Left renal pelvis (tissue), 4 donors: ENCODE results near the gene CDKN1A. TPM values are rescaled to one million over a fixed set of nuclear protein-coding genes. Genes with fewer than 3 reads are reported as not detected.

Experiments used
- DNase-seq, 4 donors: peaks; one replicate each; pipeline ENCODE4 v3.0.0-alpha.2; 2013; ENCODE audit warnings: low read depth in 4 of 4, low spot score in 3 of 4
- polyA plus RNA-seq, 4 donors: library from polyadenylated mRNA; unstranded; fragments of 120-200 nt; gene quantifications; one replicate each; pipeline ENCODE4 v1.2.1, GENCODE V29; 2013; ENCODE audit not compliant: insufficient read length in 4 of 4

Gene CDKN1A
- polyA plus RNA-seq, 4 donors, result 9.2 to 26.4 (median 16.3) TPM

DNA sequence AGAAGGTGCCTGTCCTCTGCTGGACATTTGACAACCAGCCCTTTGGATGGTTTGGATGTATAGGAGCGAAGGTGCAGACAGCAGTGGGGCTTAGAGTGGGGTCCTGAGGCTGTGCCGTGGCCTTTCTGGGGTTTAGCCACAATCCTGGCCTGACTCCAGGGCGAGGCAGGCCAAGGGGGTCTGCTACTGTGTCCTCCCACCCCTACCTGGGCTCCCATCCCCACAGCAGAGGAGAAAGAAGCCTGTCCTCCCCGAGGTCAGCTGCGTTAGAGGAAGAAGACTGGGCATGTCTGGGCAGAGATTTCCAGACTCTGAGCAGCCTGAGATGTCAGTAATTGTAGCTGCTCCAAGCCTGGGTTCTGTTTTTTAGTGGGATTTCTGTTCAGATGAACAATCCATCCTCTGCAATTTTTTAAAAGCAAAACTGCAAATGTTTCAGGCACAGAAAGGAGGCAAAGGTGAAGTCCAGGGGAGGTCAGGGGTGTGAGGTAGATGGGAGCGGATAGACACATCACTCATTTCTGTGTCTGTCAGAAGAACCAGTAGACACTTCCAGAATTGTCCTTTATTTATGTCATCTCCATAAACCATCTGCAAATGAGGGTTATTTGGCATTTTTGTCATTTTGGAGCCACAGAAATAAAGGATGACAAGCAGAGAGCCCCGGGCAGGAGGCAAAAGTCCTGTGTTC lies 1.3 kb upstream of the CDKN1A start:
- no peak for DNase-seq

DNA sequence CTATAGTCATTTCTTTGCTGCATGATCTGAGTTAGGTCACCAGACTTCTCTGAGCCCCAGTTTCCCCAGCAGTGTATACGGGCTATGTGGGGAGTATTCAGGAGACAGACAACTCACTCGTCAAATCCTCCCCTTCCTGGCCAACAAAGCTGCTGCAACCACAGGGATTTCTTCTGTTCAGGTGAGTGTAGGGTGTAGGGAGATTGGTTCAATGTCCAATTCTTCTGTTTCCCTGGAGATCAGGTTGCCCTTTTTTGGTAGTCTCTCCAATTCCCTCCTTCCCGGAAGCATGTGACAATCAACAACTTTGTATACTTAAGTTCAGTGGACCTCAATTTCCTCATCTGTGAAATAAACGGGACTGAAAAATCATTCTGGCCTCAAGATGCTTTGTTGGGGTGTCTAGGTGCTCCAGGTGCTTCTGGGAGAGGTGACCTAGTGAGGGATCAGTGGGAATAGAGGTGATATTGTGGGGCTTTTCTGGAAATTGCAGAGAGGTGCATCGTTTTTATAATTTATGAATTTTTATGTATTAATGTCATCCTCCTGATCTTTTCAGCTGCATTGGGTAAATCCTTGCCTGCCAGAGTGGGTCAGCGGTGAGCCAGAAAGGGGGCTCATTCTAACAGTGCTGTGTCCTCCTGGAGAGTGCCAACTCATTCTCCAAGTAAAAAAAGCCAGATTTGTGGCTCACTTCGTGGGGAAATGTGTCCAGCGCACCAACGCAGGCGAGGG lies 594 bp upstream of the CDKN1A start:
- no peak for DNase-seq

DNA sequence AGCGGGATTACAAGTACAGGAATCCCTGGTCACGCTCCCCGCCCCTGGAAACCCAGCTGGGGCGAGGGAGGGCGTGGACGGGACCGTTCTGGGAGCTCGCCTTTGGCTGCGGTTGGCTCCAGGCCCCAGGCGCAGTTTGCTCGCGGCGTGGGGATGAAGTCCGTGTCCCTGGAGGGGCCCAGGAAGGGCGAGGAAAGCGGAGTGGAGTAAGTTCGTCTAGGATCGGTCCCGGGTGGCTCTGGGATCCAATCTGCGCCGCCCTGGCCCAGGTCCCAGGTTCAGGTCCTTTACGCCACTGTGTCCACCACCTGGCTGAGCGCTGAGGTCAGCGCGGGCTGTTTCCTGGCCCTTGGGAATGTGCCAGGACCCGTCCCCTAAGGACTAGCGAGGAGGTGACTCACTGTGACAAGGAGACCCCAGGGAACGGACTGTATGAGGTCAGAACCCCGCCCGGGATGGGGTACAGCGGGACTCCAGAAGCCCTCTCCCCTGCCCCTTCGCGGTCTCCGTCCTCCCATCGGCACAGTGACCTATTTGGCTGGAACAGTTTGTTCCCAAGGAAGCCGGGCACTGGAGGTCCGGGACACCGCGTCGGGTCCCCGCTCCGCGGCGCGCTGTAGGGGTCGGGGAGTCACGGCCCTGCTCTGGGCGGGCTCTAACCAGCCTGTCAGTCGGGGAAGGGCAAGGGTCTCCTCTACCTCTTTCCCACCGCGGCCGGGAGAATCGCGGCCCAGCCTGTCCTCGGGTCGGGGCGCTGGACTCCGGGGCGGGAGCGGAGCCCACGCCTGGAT lies 724 bp downstream of the CDKN1A start:
- no peak for DNase-seq

DNA sequence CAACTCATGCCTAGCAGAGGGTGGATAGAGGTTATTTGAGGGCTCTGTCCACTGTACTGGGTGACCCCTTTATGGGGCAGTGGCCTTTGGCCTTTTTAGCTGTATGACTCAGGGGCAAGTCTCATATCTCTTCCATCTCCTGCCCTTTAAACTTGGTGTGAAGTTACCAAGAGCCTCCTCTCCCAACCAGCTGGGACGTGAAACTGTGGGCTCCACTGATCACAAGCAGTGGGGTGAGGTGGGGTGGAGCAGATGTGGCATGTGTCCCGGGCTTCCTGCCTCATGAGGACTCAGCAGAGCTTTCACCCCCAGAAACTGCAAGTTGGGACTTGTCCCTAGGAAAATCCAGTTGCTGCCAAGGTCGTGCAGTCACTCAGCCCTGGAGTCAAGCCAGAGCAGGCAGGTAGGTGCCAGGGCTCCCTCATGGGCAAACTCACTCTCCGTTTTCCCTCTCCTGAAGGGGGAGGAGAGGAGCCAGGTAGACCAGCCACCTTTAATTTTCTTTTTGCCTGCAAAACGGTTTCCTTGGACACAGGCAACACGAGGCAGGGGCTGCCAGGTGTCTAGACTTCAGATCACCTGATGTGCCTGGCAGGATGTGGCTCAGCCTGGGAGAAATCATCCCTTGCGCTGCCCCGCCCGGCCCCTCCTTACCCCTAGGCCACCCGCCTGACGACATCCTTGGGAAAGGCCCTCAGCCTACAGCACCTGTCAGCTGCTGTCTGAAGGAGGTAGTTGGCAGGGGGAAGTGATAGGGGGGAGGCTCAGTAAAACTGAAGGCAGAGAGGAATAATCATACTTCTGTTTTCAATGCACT lies 4.0 kb downstream of the CDKN1A start:
- DNase-seq, result no peak

DNA sequence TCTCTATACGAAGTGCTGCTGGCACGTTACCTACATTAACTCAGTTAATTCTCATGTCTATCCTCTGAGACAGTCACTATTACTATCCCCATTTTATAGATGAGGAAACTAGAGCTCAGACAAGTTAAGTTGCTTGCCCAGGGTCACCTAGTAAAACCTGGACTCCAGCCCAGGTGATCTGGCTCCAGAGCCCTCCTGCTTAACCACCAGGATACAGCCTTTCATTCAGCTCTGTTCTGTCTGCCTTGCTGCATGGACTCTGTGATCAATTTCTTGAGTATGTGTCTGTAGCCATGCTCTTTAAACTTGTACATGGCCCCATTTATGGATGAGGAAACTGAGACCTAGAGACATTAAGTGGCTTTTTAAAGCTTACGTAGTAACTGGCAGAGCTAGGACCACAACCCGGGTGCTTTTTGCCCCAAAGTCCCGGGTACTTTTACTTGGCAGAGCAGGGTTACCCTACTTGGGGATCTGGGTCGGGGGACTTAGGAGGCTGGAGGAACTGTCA lies 4.7 kb downstream of the CDKN1A start:
- DNase-seq, result no peak

DNA sequence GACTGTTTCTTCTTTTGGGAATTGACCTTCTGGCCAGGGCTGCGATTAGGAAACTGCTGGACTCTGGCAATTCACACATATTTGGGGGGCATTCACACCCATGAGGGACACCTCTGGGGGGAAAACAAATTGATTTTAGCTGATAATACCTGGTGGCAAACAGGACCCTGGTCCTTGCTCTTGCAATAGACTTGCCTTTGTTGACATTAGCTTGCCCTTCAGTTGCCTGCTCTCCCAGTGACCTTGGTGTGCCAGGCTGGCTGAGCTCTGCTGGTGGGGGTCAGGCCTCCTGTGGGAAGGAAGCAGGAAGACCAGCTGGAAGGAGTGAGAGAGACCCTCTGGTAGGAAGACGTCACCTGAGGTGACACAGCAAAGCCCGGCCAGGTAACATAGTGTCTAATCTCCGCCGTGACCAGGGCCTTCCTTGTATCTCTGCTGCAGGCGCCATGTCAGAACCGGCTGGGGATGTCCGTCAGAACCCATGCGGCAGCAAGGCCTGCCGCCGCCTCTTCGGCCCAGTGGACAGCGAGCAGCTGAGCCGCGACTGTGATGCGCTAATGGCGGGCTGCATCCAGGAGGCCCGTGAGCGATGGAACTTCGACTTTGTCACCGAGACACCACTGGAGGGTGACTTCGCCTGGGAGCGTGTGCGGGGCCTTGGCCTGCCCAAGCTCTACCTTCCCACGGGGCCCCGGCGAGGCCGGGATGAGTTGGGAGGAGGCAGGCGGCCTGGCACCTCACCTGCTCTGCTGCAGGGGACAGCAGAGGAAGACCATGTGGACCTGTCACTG lies 5.3 kb downstream of the CDKN1A start:
- no peak for DNase-seq

DNA sequence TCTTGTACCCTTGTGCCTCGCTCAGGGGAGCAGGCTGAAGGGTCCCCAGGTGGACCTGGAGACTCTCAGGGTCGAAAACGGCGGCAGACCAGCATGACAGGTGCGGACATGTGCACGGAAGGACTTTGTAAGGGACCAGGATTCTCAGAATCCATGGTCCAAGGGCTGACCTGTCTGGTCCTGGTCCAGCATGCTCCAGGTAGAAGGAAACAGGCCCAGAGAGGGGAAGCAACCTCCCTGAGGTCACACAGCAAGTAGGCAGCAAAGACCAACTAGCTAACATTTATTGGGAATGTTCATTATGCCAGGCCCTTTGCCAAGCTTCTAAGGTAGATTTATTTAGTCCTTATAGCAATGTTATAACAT lies 5.9 kb downstream of the CDKN1A start:
- no peak for DNase-seq

DNA sequence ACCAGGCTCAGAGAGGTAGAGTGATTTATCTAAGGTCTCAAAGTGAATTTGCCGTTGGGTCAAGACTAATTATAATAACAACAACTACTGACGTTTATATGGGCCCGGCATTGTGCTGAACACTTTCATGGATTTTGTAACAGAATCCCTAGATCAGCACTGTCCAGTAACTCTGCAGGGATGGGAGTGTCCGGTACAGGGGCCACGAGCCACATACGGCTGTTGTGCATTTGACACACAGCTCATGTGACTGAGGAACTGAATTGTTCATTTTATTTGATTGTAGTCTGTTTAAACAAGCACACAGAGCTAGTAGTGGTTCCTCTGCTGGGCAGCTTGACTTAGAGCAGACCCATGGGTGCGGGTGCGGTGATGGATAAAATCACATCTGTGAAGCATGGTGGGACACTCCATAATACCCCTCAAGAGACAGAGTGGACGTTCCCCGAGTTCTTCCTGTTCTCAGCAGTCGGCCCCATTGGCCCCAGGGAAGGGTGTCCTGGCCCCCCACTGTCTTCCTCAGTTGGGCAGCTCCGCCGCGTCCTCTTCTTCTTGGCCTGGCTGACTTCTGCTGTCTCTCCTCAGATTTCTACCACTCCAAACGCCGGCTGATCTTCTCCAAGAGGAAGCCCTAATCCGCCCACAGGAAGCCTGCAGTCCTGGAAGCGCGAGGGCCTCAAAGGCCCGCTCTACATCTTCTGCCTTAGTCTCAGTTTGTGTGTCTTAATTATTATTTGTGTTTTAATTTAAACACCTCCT lies 6.8 kb downstream of the CDKN1A start:
- DNase-seq, result no peak

DNA sequence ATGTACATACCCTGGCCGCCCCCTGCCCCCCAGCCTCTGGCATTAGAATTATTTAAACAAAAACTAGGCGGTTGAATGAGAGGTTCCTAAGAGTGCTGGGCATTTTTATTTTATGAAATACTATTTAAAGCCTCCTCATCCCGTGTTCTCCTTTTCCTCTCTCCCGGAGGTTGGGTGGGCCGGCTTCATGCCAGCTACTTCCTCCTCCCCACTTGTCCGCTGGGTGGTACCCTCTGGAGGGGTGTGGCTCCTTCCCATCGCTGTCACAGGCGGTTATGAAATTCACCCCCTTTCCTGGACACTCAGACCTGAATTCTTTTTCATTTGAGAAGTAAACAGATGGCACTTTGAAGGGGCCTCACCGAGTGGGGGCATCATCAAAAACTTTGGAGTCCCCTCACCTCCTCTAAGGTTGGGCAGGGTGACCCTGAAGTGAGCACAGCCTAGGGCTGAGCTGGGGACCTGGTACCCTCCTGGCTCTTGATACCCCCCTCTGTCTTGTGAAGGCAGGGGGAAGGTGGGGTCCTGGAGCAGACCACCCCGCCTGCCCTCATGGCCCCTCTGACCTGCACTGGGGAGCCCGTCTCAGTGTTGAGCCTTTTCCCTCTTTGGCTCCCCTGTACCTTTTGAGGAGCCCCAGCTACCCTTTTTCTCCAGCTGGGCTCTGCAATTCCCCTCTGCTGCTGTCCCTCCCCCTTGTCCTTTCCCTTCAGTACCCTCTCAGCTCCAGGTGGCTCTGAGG lies 7.6 kb downstream of the CDKN1A start:
- no peak for DNase-seq

DNA sequence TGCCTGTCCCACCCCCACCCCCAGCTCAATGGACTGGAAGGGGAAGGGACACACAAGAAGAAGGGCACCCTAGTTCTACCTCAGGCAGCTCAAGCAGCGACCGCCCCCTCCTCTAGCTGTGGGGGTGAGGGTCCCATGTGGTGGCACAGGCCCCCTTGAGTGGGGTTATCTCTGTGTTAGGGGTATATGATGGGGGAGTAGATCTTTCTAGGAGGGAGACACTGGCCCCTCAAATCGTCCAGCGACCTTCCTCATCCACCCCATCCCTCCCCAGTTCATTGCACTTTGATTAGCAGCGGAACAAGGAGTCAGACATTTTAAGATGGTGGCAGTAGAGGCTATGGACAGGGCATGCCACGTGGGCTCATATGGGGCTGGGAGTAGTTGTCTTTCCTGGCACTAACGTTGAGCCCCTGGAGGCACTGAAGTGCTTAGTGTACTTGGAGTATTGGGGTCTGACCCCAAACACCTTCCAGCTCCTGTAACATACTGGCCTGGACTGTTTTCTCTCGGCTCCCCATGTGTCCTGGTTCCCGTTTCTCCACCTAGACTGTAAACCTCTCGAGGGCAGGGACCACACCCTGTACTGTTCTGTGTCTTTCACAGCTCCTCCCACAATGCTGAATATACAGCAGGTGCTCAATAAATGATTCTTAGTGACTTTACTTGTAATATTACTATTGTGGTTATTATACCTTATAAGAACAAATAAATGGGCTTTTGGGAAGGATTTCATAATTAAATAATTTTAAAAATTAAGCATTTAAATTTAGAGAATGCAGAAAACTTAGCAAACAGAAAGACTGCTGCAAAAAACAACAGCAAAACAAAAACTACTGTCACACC lies 8.4 kb downstream of the CDKN1A start:
- no peak for DNase-seq

DNA sequence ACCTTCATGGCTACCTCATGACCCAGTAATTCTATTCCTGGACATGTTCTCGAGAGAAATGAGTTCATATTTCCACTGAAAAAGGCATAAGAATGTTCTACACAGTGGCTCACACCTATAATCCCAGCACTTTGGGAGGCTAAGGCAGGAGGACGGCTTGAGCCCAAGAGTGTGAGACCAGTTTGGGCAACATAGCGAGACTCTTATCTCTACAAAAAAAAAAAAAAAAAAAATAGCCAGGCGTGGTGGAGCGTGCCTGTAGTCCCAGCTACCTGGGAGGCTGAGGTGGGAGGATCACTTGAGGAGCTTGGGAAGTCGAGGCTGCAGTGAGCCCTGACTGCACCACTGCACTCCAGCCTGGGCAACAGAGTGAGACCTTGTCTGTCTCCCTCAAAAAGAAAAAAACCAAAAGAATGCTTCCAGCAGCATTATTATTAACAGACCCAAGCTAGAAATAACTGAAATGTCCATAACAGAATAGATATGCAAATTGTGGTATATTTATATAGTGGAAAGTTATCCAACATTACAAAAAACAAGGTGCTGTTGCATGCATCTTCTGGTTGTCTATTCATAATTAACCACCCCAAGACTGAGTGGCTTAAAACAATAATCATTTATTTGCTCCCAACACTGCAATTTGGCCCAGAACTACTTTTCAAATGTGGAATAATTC lies 9.7 kb downstream of the CDKN1A start:
- no peak for DNase-seq

DNA sequence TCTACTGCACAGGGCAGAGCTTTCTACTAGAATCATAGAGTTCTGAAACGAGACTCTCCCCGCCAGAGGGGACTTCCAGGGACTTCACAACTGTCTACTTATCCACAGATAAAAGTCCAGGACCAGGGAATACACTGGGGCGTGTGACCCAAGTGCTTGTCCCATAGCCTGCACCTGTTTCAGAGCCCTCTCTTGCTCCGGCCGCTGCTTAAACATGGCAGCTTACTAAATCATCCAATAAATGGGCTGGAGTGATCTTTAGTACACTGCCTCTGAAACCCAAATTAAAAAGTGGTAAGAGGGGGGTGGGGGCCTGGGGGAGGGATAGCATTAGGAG lies 10.2 kb downstream of the CDKN1A start:
- DNase-seq, result no peak

DNA sequence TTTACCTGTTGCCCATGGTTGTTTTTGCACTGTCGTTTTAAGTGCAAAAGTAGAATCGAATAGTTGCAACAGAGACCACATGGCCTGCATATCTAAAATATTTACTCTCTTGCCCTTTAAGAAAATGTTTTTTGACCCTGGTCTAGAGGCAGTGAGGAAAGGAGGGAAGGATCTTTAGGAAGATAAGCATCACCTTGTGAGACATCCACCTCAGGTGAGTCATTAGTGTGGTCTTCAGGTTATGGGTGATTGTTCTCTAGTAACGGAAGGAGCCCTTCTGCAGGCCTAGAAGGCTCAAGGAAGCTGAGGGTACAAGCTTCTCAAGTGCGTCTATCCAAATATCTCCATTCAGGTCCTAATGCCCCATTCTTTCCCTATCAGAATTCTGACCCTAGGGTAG lies 12.5 kb downstream of the CDKN1A start:
- DNase-seq, result no peak

DNA sequence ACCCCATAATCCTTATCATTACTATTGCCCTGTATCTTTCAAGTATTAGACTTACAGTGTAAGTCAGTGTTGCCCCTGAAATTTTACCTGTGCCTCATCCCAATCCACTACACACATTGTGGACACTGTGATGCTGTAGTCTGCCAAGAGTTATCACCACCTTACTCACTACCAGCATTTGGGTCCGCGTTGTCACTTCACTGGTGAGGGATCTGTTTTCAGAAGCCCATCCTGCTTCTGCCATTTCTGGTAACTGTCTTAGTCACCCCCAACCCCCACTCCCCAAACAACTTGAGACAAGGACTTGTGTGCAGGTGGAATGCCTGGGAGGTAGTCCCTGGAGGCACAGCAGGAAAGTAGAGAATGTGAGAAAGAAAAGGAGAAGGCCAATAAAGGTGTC lies 13.1 kb downstream of the CDKN1A start:
- no peak for DNase-seq

DNA sequence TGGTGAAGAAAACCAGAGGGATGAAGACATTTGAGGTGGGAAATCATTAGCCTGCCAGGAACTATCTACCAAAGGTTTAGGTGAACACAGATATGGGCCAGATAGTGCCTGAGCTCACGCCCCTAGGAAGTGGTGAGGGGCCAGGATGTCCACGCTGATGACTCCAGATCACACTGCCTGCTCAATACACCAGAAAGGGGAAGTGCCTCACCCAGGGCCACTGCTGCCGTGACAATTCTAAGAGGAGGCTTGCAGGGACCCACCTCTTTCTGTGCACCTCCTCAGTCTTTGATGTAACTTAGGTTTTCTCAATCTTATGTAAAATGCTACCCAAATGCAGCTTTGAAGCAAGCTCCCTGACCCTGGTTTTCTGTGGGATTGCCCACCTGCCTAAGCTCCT lies 13.7 kb downstream of the CDKN1A start:
- no peak for DNase-seq

DNA sequence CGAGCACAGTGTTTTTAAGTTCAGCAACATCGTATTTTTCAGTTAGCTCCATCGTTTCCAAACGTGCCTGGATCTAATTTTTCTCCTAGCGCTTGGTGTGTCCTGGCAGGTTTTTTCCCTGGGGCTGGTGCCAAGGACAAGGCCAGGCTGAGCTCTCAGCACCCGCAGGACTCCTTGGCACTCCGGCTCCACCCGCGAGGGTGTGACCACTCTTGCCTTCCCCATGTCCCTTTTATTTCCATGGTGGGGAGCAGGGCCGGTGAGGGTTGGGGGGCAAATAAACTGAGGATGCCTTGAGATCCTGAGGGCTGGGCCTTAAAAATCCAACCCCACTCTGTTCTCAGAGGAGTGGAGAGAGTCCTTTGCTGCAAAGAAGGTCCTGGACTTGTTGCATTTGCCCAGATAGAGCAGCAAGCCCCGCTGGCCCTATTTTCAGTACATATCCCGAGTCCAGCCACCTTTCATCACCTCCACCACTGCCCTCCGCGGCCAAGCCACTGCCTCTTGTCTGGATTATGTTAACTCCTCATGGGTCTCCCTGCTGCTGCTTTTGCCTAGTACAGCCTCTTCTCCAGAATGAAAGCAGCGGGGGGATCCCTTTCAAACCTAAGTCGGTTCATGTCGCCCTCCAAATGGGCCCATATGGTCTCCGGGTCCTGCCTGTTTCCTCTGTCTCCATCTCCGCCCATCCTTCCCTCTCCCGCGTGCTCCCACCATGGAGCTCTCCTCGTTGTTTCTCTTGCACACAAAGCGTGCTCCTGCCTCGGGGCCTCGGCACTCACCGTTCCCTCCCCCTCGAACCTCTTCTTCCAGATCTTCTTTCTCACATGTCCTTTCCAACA lies 14.6 kb downstream of the CDKN1A start:
- no peak for DNase-seq
